MCF 10A (cell line): Measurements from ENCODE around the gene PRRC2B. TPM values are rescaled to one million over a fixed set of nuclear protein-coding genes. Genes with fewer than 3 reads are reported as not detected.
A peak's percentile ranks its signal among the peaks of the same experiment; 100 is the strongest.

Experiments used
- BruUV-seq: library from RNA; stranded (reverse); fragments of 400-500 nt; replicated peaks from 2 replicates; lab custom pipeline; 2021; lab: Mats Ljungman, UMichigan
- CTCF ChIA-PET: fragments of 300-600 bp; sonication (Branson Sonifier 250); formaldehyde crosslinking; extraction: SDS; loops from one replicate; lab custom pipeline; 2021; ENCODE audit warnings: antibody characterized with exemption, inconsistent platforms; lab: Yijun Ruan, JAX
- POLR2A ChIA-PET: fragments of 300-600, 350-650 bp; sonication (Branson Sonifier 250); formaldehyde crosslinking; extraction: SDS; loops from one replicate; lab custom pipeline; 2020; ENCODE audit warnings: antibody characterized with exemption, inconsistent platforms; lab: Yijun Ruan, JAX
- DNase-seq: peaks from one replicate; pipeline ENCODE4 v3.0.0-alpha.2; 2018; ENCODE audit not compliant: unreplicated experiment
- H3K27ac Mint-ChIP-seq: one replicate; pipeline ENCODE4 v1.8.0; 2022; ENCODE audit warnings: mild to moderate bottlenecking, low read depth, mixed read lengths; ENCODE audit not compliant: unreplicated experiment
- H3K27me3 Mint-ChIP-seq: one replicate; pipeline ENCODE4 v1.8.0; 2022; ENCODE audit warnings: mixed read lengths; ENCODE audit not compliant: insufficient read depth, unreplicated experiment
- H3K36me3 Mint-ChIP-seq: one replicate; pipeline ENCODE4 v1.8.0; 2022; ENCODE audit warnings: mild to moderate bottlenecking, moderate library complexity, mixed read lengths; ENCODE audit not compliant: insufficient read depth, unreplicated experiment
- H3K4me1 Mint-ChIP-seq: one replicate; pipeline ENCODE4 v1.8.0; 2022; ENCODE audit warnings: mixed read lengths; ENCODE audit not compliant: insufficient read depth, unreplicated experiment
- H3K4me3 Mint-ChIP-seq: one replicate; pipeline ENCODE4 v1.8.0; 2022; ENCODE audit warnings: mild to moderate bottlenecking, moderate library complexity, mixed read lengths; ENCODE audit not compliant: unreplicated experiment
- H3K9me3 Mint-ChIP-seq: one replicate; pipeline ENCODE4 v1.8.0; 2022; ENCODE audit warnings: mixed read lengths; ENCODE audit not compliant: unreplicated experiment
- CTCF ChIP-seq: fragments of 200-600 bp; IDR thresholded peaks from one replicate; pipeline ENCODE4 v1.8.0; 2022; ENCODE audit warnings: antibody characterized with exemption, mild to moderate bottlenecking; ENCODE audit not compliant: unreplicated experiment
- intact Hi-C: fragments of 100-400 bp; cut with micrococcal nuclease; formaldehyde crosslinking; loops from 2 replicates; pipeline ENCODE4 v1.14.1; 2022
- total RNA-seq: library from RNA; stranded (reverse); gene quantifications from 2 replicates; pipeline ENCODE4 v1.2.3, GENCODE V29; 2022

Gene PRRC2B
- total RNA-seq, 1 experiment from 2014 or later = 186 TPM

- H3K4me3 Mint-ChIP-seq = no peak overlapping the region
Observed at GRCh38 chr9:131405428-131405827, 11.5 kb downstream of the PRRC2B start.

GRCh38 chr9:131405858-131406537, 12.1 kb downstream of the PRRC2B start:
- Mint-ChIP-seq H3K27me3 (no peaks in the 10 kb centered on the region), H3K4me1 (peaks cover 57% of the 10 kb centered on the region), H3K4me3 (peak overlapping the region; percentile 54), H3K27ac (peak overlapping the region; percentile 49), H3K9me3 (no peaks in the 10 kb centered on the region), H3K36me3 (peaks cover 28% of the 10 kb centered on the region)
- CTCF ChIA-PET = interaction anchor here (0.9 to 2.8 kb wide), 5 partner anchors 8 to 56 kb away, joined by 3 to 22 read pairs (median 5); no protein-coding TSS in a partner anchor
- intact Hi-C loops = no loop called here
- DNase-seq = no peak
- no TSS peak for BruUV-seq
- TF ChIP-seq CTCF = no peak
- POLR2A ChIA-PET = interaction anchor here (0.6 to 4.2 kb wide), 9 partner anchors 9 to 281 kb away, joined by 3 to 41 read pairs (median 4); partner anchors contain the start of gene NUP214

More at GRCh38 chr9:131405428-131405827, 11.5 kb downstream of the PRRC2B start:
- Mint-ChIP-seq H3K36me3 (peaks cover 28% of the 10 kb centered on the region), H3K27ac (peak overlapping the region; percentile 49), H3K4me1 (peaks cover 56% of the 10 kb centered on the region), H3K9me3 (no peaks in the 10 kb centered on the region), H3K27me3 (no peaks in the 10 kb centered on the region)
- BruUV-seq = no TSS peak
- DNase-seq = no peak
- intact Hi-C loops = no loop called here
- no peak for TF ChIP-seq CTCF
- ChIA-PET CTCF (interaction anchor here (1.0 to 1.1 kb wide), 2 partner anchors 32 to 56 kb away, joined by 6 to 7 read pairs; no protein-coding TSS in a partner anchor), POLR2A (interaction anchor here (0.6 to 4.2 kb wide), 4 partner anchors 9 to 32 kb away, joined by 3 to 41 read pairs (median 4); no protein-coding TSS in a partner anchor)

- peaks cover 33% of the 10 kb centered on the region for H3K36me3 Mint-ChIP-seq
- H3K27me3 Mint-ChIP-seq = no peaks in the 10 kb centered on the region
- H3K9me3 Mint-ChIP-seq = no peaks in the 10 kb centered on the region
- no peak for DNase-seq
- ChIA-PET CTCF (interaction anchor here (0.7 to 2.8 kb wide), 9 partner anchors 8 to 83 kb away, joined by 3 to 22 read pairs (median 4); no protein-coding TSS in a partner anchor), POLR2A (interaction anchor here (0.8 to 4.2 kb wide), 11 partner anchors 10 to 281 kb away, joined by 3 to 41 read pairs (median 4); partner anchors contain the start of gene NUP214)
- TF ChIP-seq CTCF = no peak
- H3K4me3 Mint-ChIP-seq = peak overlapping the region; percentile 54
- peaks cover 61% of the 10 kb centered on the region for H3K4me1 Mint-ChIP-seq
- peak overlapping the region; percentile 49 for H3K27ac Mint-ChIP-seq
- BruUV-seq = no TSS peak
- intact Hi-C loops = no loop called here
Observed at GRCh38 chr9:131406563-131407436, 12.9 kb downstream of the PRRC2B start.
